Measurements from ENCODE around the gene NAT10. TPM values are rescaled to one million over a fixed set of nuclear protein-coding genes. Genes with fewer than 3 reads are reported as not detected.
A peak's percentile ranks its signal among the peaks of the same experiment; 100 is the strongest.
"Not testable (repeated sequence)": the region's sequence is repeated elsewhere in the genome, so short reads cannot be mapped to it uniquely, and the experiment has no call there.

NAT10 gene
- total RNA-seq: 10 to 100 TPM; 25.2 to 37.0 (median 27.9) TPM

DNA sequence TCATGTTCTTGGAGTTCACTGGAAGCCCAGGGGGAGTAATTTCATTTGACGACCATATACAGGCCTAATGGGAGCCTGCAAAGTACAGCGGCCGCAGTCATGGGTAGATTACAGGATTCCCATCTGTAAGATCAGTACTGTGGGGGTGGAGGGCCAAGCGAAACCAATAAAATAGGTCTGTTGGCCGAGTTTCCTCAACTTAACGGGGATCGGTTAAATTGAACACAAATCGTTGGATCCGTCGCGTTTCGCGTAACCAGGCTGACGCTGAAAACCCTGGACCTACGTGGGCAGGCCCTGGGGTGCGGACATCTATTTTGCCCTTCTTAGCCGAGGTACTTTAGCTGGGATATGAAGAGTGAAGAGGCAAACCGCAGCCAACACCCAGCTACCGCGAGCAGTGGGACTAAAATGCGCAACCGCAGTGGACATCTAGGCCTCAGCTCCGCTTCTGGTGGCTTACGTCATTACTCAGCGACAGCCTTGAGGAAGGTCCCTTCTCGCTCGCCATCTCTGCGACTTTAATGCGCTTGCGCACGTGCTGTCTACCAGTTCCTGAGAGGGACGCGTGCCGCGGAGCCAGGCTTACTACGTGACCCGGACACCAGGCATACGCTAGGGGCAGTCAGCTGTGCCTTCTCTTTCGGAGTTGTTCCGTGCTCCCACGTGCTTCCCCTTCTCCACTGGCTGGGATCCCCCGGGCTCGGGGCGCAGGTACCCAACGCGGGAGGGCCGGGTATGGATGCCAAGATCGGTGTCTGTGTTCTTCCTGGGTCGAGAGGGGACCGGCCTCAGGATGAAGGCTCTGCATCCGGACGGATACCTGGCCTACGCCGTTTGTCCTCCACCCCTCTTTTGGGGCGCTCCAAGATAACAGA lies at the start of gene NAT10:
Gene NAT10, plus strand, starts transcription at position 551 of the 878 bp plus-strand sequence. CDS start 2,597 bp downstream, outside the sequence.
- TF ChIP-seq, protein P1, sequence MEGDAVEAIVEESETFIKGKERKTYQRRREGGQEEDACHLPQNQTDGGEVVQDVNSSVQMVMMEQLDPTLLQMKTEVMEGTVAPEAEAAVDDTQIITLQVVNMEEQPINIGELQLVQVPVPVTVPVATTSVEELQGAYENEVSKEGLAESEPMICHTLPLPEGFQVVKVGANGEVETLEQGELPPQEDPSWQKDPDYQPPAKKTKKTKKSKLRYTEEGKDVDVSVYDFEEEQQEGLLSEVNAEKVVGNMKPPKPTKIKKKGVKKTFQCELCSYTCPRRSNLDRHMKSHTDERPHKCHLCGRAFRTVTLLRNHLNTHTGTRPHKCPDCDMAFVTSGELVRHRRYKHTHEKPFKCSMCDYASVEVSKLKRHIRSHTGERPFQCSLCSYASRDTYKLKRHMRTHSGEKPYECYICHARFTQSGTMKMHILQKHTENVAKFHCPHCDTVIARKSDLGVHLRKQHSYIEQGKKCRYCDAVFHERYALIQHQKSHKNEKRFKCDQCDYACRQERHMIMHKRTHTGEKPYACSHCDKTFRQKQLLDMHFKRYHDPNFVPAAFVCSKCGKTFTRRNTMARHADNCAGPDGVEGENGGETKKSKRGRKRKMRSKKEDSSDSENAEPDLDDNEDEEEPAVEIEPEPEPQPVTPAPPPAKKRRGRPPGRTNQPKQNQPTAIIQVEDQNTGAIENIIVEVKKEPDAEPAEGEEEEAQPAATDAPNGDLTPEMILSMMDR (IDR thresholded peaks at IDR 0.05): peak in 1 of 3 donors; percentile 41
- peak in 1 of 2 donors; percentile 60 for TF ChIP-seq POLR2A (IDR thresholded peaks at IDR 0.05)
- peak; percentile 98 to 99 for DNase-seq (ENCODE audit: low spot score in 2 of 2)
- intact Hi-C loops (cut with DNase I; ENCODE audit: low total_unique reads): no loop called here
- WGBS, 2 donors: 0 to 1% methylated on average over 31 to 50 of the region's 55 CpGs
- peak within 1 kb of the TSS; percentile 91 for H3K4me3 ChIP-seq (ENCODE audit: low read depth, poor library complexity, severe bottlenecking)

DNA sequence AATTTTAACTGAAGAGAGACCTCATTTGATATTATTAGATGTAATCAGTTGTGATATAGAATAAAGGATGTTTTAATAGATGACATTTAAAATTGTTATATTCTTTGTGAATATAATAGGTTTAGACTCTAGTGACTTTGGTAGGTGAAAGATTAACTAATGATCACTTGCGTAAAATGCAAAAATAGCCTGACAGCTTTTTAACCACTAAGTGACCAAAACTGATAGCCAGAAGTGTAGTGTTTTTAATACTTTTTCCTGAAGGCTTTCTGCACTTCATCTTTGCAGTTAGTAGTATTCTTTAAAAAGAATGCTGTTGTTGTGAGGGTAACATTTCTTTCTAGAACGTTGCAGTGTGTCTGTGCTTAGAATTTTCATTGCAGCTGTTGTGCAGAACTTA lies 48.8 kb upstream of the NAT10 start:
- DNase-seq (ENCODE audit: low spot score in 2 of 2): no peak

DNA sequence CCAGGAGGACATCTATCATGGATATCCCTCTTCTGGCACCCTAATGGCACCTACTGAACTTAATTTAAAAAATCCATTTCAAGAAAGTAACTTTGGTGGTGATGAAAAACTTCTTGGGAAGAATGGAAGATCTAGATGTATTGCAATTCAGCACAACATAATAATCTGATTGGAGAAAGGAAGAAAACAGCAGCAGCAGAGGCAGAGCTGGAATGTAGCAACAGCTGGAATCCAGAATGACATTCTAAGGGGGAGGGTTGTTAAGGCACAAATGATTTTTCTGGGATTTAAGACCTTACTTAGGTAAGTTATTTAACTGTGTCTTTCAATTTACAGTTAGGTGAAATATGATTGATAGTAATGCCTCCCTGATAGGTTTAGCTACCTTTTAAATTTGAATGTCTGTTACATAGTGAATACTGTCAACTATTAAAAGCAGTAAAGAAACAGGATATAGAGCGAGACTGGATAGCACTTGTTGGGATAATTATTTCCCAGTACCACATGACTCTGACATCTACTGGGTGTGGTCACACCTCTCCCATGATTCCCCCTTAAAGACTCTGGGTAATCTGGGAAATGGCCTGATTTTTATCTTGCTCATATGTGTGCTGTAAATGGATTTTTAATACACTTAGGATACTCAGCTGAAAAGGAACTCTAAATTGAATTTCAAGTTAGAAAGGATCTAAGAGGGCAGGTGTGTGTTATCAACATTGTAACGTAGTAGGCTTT lies 42.2 kb upstream of the NAT10 start:
- TF ChIP-seq, protein P1 (IDR thresholded peaks at IDR 0.05): no peak
- TF ChIP-seq POLR2A (IDR thresholded peaks at IDR 0.05): no peak
- intact Hi-C loops (cut with DNase I; ENCODE audit: low total_unique reads): no loop called here
- no peak for DNase-seq (ENCODE audit: low spot score in 2 of 2)
- H3K4me3 ChIP-seq (ENCODE audit: low read depth, poor library complexity, severe bottlenecking): no peak overlapping the region
- 70 to 86% methylated on average over 2 of the region's 2 CpGs for WGBS, 2 donors

More for the DNA sequence above, 48.8 kb upstream of the NAT10 start:
- intact Hi-C loops (cut with DNase I; ENCODE audit: low total_unique reads): no loop called here
- no peak for TF ChIP-seq POLR2A (IDR thresholded peaks at IDR 0.05)
- TF ChIP-seq, protein P1 (IDR thresholded peaks at IDR 0.05): no peak
- H3K4me3 ChIP-seq (ENCODE audit: low read depth, poor library complexity, severe bottlenecking): no peak overlapping the region
- 23 to 24% methylated on average over 2 of the region's 2 CpGs for WGBS, 2 donors

DNA sequence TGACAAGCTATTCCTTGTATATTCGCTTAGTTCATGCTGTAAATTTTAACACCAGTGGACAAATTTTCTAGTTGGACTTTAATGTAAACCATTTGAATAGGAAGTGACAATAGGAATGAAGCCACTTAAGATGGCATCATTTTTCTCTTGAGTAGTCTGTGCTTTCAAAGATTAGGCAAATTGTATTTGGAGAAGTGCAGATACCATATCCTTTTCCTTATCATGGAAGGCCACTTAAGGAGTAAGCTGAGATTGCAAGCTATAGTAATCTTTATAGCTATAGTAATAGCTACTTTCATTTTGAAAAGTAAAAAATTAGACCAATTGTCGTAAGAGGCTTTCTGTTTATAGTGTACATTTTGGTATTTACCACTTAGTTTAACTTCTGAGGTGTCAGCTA lies 41.1 kb upstream of the NAT10 start:
- no peak for TF ChIP-seq POLR2A (IDR thresholded peaks at IDR 0.05)
- TF ChIP-seq, protein P1 (IDR thresholded peaks at IDR 0.05): no peak
- WGBS, 2 donors: 94 to 96% methylated on average over 2 of the region's 2 CpGs
- no peak overlapping the region for H3K4me3 ChIP-seq (ENCODE audit: low read depth, poor library complexity, severe bottlenecking)
- intact Hi-C loops (cut with DNase I; ENCODE audit: low total_unique reads): no loop called here
- no peak for DNase-seq (ENCODE audit: low spot score in 2 of 2)

DNA sequence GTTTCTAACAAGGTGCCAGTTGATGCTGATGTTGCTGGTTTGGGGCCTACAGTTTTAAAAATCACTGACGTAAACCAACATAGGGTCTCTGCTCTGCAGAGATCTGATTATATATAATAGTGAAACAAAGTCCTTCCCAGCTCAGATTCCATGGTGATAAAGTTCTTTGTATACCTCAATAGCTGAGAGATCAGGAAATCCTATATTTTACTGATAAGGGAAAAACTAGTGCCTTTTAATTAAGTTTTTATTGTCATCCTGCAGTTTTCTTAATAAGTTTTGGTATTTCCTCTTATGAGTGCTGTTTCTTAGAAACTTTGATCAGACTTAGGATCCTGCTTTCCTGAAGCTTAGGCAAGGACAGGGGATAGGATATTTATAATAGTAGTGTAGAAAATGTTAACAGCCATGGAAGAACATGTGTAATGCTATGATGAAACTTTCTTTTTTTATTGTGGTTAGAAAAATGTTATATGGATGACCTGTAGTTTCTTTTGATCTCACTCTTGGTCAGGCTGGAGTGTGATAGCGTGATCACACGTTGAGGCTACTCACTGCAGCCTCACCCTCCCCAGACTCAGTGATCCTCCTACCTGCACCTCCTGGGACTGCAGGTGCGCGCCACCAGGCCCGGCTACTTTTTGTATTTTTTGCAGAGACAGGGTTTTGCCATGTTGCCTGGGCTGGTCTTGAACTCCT lies 39.8 kb upstream of the NAT10 start:
- intact Hi-C loops (cut with DNase I; ENCODE audit: low total_unique reads): no loop called here
- no peak for TF ChIP-seq POLR2A (IDR thresholded peaks at IDR 0.05)
- TF ChIP-seq, protein P1 (IDR thresholded peaks at IDR 0.05): no peak
- no peak overlapping the region for H3K4me3 ChIP-seq (ENCODE audit: low read depth, poor library complexity, severe bottlenecking)
- DNase-seq (ENCODE audit: low spot score in 2 of 2): no peak
- WGBS, 2 donors: 93 to 94% methylated on average over 6 of the region's 6 CpGs

DNA sequence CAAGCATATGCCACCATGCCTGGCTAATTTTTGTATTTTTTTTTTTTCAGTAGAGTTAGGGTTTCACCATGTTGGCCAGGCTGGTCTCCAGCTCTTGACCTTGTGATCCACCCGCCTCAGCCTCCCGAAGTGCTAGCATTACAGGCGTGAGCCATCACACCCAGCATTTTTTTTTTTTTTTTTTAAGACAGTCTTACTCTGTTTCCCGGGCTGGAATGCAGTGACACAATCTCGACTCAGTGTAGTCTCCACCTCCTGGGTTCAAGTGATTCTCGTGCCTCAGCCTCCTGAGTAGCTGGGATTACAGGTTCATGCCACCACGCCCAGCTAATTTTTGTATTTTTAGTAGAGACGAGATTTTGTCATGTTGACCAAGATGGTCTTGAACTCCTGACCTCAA lies 38.7 kb upstream of the NAT10 start:
- intact Hi-C loops (cut with DNase I; ENCODE audit: low total_unique reads); DNase-seq (ENCODE audit: low spot score in 2 of 2); H3K4me3 ChIP-seq (ENCODE audit: low read depth, poor library complexity, severe bottlenecking): not testable (repeated sequence)
- 87 to 90% methylated on average over 8 of the region's 8 CpGs for WGBS, 2 donors
